ENCODE data around the gene CTBP2.

CTBP2 gene

DNA sequence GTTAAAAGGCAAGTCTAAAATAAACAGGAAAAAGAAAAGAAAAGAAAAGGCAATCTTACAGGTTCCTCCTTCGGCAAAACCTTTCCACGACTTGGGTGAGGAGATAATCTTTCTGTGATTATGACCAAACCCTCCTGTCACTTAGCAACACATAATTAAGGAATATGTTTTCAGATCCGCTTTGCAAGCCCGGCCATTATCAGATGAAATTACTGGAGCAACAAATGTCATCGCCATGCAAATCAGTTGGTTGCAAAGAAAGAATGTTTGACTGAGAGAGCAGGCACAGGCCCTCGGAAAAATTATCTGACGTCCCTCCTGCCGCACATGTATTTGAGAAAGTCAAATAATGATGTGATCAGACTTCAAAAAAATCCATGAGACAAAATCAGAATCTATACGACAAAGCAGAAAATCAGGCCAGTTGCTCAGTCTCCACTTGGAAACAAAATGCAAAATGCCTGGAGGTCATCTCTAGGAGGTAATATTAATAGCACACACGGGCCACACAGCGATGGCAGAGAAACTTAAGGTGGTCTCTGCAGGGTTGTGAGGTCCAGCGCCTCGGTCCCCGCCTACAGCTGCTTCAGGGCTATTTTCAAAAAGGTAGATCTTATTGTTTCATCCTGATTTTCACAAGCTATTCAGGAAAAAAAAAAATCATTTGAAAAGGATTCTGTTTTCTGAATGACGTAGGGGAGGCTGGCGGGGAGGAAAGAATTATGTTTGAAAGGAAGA, 135.7 kb downstream of the CTBP2 start:
- DNase-seq (ENCODE audit: low read depth, low spot score) = no peak

DNA sequence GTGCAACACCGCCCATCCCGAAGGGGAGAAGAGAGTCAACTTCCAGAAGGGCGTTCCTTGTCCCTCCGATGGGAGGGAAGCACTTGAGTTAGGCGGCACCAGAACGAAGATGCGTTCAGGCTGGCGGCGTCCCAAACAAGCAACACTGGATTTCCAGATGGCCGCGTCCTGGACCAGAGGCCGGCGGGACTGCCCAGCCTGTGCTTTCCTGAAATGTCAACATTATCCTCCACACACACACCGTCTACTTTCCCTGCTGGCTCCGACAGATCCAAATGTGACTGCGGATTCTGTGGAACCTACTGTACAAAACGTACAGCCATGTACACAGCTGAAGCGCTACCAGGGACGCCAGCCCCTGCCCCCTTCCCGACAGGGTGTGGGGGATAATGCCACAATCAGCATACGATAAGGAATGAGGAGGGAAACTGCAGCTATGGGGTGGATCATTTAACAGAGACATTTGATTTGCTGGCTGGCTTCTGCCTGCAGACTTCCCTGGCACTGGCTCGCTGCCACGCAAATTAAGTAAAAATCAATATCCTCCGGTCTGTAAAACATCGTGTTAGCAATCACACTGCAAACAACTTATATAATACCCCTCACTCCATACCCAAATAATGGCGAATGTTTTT, 136.4 kb downstream of the CTBP2 start:
- DNase-seq (ENCODE audit: low read depth, low spot score) = no peak

DNA sequence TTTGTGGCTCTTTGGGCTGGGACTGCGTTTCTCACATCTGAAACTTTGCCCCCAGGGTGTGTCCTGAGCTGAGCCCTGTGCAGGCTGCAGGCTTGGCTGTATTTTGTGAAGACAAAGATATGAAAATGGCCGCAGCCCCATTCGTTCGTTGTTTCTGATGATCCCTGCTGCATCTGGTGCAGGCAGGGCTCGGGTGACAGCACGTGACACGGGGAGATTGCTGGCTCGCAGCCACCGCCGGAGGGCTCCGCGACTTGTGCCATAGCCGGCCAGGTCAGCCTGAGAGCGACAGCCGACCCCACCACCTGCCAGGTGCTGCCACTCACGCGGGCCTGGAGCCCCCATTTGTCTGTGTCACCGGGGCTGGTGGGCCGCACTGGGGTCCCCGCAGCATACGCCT, 137.1 kb downstream of the CTBP2 start:
- no peak for DNase-seq (ENCODE audit: low read depth, low spot score)

DNA sequence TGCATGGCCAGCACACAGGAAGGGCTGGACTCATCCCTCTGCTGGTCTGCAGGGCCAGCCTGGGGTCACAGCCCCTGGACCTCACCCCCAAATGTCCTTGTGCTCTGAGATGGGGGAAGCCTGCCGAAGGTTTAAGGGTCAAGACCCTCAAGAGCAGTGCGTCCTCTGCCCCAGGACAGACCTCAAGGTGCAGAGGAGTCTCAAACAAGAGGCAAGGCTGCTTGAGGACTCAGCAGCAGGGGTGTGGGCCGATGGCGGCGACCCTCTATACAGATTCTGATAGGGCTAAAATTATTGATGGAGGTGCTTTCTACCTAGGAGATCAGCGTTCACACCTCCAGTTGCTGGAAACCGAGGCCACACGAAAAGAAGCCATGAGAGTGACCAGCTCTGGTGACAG, 137.7 kb downstream of the CTBP2 start:
- DNase-seq (ENCODE audit: low read depth, low spot score) = no peak

GRCh38 chr10:125021686-125022344, 138.5 kb downstream of the CTBP2 start:
- DNase-seq (ENCODE audit: low read depth, low spot score) = no peak

- no peak for DNase-seq (ENCODE audit: low read depth, low spot score)
These were observed 139.5 kb downstream of the CTBP2 start for GRCh38 chr10:125020871-125021270.

DNA sequence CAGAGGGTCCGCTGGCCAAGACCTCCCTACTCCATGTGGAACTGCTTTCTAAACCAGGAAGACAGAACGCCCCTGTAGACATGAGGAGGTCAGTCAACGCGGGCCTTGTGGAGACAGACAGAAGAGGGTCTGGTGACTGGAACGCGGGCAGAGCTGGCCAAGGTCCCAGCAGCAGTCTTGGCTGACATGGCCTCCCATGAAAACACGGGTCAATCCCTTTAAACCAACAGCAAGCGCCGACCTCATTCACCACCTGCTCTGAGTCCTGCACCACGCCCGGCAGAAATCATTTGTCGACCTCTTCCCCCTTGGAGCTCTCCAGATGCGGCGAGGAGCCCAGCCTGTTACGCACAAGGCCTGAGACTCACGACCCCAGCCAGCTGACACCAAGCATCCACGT, 140.0 kb downstream of the CTBP2 start:
- DNase-seq (ENCODE audit: low read depth, low spot score) = no peak

- no peak for DNase-seq (ENCODE audit: low read depth, low spot score)
These were observed 141.7 kb downstream of the CTBP2 start for GRCh38 chr10:125018576-125019143.

GRCh38 chr10:125017547-125018298, 142.6 kb downstream of the CTBP2 start:
- no peak for DNase-seq (ENCODE audit: low read depth, low spot score)

- DNase-seq (ENCODE audit: low read depth, low spot score) = no peak
These were observed 143.7 kb downstream of the CTBP2 start for GRCh38 chr10:125016611-125017202.

GRCh38 chr10:125016123-125016522, 144.2 kb downstream of the CTBP2 start:
- DNase-seq (ENCODE audit: low read depth, low spot score) = no peak

DNA sequence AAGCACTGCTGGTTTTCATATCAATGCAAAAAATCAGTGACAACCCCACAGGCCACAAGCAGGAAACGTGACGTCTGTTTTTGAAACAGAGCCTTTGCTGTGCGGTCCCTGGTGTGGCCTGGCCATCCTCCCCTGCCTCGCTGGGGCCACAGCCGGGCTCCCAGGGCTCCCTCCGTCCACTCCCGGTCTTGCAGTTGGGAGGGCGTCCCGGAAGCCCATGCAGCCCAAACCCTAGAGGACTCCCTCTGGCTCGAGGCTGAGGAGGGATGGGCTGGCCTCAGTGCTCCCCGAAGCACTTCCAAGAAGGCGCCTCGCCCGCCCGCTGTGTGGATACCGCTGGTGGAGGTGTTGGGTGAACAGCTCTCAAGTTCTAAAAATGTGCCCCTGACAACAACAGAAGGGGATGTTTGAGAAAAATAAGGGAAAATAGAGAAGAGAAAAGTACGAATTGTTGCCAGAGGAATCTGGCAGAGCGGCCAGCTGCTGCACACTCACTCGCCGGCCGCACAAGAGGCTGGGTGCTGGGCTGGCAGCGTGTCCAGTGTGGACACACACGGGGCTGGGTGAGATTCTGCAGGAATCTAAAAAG, 144.9 kb downstream of the CTBP2 start:
- DNase-seq (ENCODE audit: low read depth, low spot score) = no peak

DNA sequence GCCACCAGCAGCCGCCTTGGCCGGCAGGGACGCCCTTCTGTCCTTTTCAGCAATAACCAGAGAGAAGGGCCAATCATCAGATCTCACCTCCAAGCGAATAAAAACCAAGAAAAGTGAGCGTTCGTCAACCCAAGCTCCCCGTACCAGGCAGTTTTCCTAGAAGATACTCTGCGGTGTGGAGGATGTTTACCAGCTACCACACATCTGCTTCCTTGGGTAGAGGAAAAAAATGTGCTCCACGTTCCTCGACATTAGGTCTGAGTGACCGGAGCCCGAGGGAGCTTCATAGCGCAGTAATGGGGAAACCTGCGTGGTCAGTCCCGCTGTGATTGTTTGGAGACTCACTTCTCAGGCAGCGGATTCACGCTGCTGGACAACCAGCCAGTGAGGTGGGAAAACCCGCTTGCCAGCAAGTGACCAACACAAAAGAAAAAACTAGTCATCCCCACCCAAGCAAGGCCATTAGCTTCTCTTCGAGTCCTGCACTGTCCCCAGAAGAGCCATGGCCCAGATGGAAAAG, 145.5 kb downstream of the CTBP2 start:
- no peak for DNase-seq (ENCODE audit: low read depth, low spot score)

DNA sequence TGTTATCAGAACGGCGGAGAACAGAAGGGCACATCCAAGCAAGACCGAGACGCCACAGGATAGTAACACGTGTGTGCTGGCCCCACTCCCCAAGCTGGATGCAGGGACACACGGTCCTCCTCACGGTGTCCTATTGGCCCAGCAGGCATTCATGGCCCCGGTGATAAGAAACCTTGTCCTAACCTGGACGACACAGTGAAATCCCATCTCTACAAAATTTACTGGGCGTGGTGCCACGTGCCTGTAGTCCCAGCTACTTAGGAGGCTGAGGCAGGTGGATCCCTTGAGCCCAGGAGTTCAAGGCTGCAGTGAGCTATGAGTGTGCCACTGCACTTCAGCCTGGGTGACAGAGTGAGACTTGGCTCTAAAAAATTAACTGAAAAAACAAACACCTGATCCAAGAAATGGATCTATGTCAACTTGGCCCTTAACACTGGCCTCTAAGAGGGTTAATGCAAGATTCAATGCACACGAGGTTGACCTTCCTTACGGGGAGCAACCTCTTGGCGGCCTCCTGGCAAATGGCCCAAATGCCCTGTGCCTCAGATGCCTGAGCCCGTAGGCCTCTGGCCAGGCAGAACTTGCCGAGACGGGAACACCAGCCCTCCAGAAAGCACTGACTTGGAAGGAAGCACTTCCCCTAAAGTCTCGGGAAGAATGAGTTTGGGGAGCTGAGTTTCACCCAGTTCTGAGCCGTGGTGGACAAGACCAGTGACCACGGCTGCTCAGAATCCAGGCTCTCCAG, 146.1 kb downstream of the CTBP2 start:
- no peak for DNase-seq (ENCODE audit: low read depth, low spot score)

GRCh38 chr10:125013529-125013872, 146.9 kb downstream of the CTBP2 start:
- DNase-seq (ENCODE audit: low read depth, low spot score) = no peak

DNA sequence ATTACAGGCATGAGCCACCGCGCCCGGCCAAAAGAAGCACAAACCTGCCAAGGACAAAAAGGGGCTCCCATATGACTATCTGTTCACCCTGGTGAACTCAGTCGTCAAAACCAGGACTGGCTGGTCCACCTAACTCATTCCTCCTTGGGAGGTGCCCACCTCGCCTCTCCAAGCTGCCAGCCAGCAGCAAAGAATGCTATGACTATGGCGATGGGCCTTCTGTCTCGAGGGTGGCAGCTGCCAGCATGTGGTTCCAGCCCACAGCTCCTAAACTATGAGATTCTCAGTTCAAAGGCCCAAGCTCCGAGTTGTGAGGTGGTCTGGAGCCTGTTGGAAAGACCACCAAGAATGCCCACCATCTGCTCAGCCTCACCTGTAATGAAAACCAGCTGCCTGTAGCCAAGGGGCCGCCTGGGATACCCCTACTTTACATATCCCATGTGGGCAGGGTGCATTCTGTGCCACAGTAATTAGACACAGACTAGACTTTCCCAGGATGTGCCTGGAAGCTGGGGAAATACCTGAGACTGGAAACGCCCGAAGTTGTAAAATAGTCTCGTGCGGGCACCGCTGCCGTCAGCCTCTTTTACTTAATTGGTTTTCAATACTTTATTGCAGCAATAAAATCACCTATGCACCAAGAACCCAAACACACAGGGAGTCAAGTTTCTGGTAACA, 147.4 kb downstream of the CTBP2 start:
- DNase-seq (ENCODE audit: low read depth, low spot score) = no peak

- DNase-seq (ENCODE audit: low read depth, low spot score) = no peak
These were observed 148.2 kb downstream of the CTBP2 start for GRCh38 chr10:125011926-125012705.

GRCh38 chr10:125011171-125011925, 149.0 kb downstream of the CTBP2 start:
- DNase-seq (ENCODE audit: low read depth, low spot score) = no peak

Measured in iPS DF 19.7 (cell line).